Rectal smooth muscle tissue (tissue), 1 donor: ENCODE results near the gene KIAA1549.
"Not testable (repeated sequence)": the region's sequence is repeated elsewhere in the genome, so short reads cannot be mapped to it uniquely, and the experiment has no call there.

Experiments
- H3K27ac ChIP-seq: one replicate; pipeline ENCODE4 v1.7.0; 2013; ENCODE audit warnings: low read depth, low read length, inconsistent platforms
- H3K27me3 ChIP-seq: one replicate; pipeline ENCODE4 v1.7.0; 2013; ENCODE audit warnings: low read length; ENCODE audit not compliant: control insufficient read depth, insufficient read depth
- H3K36me3 ChIP-seq: one replicate; pipeline ENCODE4 v1.7.0; 2013; ENCODE audit warnings: low read length; ENCODE audit not compliant: control insufficient read depth, insufficient read depth
- H3K4me1 ChIP-seq: one replicate; pipeline ENCODE4 v1.7.0; 2013; ENCODE audit warnings: low read length; ENCODE audit not compliant: control insufficient read depth, insufficient read depth
- H3K4me3 ChIP-seq: one replicate; pipeline ENCODE4 v1.7.0; 2013; ENCODE audit warnings: low read length
- H3K9ac ChIP-seq: one replicate; pipeline ENCODE4 v1.7.0; 2013; ENCODE audit warnings: low read length

Gene KIAA1549

DNA sequence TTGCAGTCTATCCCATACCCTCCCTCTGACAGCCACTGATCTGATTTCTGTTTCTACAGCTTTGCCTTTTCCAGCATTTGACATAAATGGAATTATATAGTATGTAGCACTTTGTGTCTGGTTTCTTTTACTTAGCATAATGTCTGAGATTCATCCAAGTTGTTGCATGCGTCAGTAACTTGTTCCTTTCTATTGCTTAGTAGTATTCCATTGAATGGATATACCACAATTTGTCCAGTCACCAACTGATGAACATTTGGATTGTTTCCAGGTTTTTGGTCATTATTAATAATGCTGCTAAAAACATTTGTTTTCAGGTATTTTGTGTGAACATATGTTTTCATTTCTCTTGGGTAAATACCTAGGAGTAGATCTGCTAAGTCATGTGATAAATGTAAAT is 6.5 kb upstream of the KIAA1549 start:
- no peaks in the 10 kb centered on the region for H3K4me1 ChIP-seq

DNA sequence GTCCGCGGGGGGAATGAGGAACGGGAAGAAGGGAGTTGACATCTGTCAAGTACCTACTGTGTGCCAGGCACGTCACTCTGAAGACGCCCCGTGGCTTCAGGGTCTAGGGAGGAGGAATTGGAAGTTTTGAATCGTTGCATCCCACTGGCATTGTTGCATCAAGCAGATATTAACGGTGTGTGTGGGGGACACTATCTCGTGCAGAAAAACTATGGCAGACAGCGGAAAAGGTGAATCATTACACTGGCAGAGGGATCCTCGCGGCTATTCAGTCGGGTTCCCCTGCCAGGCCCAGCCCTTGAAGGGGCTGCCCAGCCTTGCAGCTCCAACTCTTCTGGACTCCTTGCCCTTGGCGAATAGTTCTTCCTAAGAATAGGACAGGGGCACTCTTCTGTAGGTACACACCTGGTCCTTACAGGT is 1.0 kb upstream of the KIAA1549 start:
- Histone ChIP-seq H3K36me3 (no peaks in the 10 kb centered on the region), H3K27me3 (no peaks in the 10 kb centered on the region), H3K4me1 (peaks cover 7% of the 10 kb centered on the region), H3K4me3 (peak overlapping the region; percentile 62), H3K27ac (no peak overlapping the region), H3K9ac (no peak overlapping the region)

More for the DNA sequence above, 6.5 kb upstream of the KIAA1549 start:
- Histone ChIP-seq H3K36me3 (no peaks in the 10 kb centered on the region), H3K9ac (no peak overlapping the region), H3K4me3 (no peak overlapping the region), H3K27ac (no peak overlapping the region), H3K27me3 (no peaks in the 10 kb centered on the region)

DNA sequence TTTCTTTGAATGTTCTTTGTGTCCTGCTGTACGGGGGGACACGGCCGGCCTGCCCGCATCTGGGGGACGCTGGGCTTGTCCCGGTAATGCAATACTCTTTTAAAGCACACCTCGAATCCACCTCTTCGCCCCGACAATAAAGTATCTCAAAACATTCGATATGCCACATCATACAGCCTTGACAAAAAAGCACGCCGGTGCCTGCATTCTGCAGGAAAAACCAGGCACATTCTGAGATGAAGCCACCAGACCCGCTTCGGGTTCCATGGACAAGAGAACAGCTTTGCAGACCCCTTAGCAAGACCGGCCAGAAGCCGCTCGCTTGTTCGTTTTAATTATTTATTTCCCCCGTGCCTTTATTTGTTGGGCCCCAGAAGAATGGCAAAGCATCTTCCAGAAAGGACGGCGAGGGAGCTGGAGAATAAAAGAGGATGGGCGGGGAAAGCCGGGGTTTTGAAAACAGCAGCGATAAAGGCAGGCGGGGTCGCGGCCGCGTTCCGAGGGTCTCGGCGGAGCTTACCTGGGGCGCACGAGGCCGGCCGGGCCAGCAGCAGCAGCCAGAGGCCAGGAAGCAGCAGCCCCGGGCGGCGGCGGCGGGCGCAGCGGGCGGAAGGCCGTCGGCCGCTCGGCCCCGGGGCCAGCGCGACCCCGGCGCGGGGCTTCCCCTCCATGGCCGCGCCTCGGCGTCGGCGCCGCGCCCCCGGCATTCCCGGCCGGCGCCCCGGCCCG is 462 bp downstream of the KIAA1549 start:
- Histone ChIP-seq H3K4me1 (peaks cover 7% of the 10 kb centered on the region), H3K36me3 (no peaks in the 10 kb centered on the region), H3K9ac (no peak overlapping the region), H3K27me3 (no peaks in the 10 kb centered on the region), H3K4me3 (peak overlapping the region; percentile 59), H3K27ac (no peak overlapping the region)

GRCh38 chr7:138979988-138980562 is 1.1 kb downstream of the KIAA1549 start:
- Histone ChIP-seq H3K9ac (no peak overlapping the region), H3K36me3 (no peaks in the 10 kb centered on the region), H3K27me3 (no peaks in the 10 kb centered on the region), H3K27ac (no peak overlapping the region), H3K4me1 (peaks cover 7% of the 10 kb centered on the region), H3K4me3 (peak overlapping the region; percentile 59)

DNA sequence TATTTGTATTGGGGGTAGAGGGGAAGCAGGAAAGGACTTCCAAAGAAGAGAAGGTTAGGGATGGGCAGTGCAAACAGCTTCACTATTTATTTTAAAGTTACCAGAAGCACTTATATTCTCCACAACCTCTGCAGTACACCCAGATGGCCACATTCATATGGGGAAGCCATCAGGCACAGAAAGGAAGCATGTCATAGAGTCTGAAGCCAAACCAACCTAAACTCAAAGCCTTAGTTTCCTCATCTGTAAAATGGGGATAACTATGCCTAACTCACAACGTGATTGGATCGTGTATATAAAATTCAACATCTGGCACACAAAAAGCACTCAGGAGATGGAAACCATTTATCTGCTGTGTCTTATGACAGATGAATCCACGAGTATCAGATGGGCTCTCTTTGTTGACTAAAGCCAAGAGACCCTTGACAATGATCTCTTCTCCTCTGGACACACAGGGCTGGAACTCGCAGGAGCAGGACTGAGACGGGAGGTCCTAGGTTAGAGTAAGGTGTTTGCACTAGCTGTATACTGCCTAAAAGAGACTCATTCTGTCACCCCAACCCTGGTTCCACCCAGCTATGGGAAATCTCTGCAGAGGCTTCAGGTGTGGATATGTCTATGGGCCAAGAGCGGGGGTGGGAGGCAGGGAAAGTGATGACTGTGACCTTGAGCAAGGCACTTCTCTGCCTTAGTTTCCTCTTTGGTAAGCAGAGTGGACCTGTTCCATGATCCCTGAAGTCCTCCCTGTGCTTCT is 1.8 kb downstream of the KIAA1549 start:
- Histone ChIP-seq H3K27me3 (no peaks in the 10 kb centered on the region), H3K4me1 (peaks cover 7% of the 10 kb centered on the region), H3K36me3 (no peaks in the 10 kb centered on the region), H3K9ac (no peak overlapping the region), H3K4me3 (no peak overlapping the region), H3K27ac (no peak overlapping the region)

DNA sequence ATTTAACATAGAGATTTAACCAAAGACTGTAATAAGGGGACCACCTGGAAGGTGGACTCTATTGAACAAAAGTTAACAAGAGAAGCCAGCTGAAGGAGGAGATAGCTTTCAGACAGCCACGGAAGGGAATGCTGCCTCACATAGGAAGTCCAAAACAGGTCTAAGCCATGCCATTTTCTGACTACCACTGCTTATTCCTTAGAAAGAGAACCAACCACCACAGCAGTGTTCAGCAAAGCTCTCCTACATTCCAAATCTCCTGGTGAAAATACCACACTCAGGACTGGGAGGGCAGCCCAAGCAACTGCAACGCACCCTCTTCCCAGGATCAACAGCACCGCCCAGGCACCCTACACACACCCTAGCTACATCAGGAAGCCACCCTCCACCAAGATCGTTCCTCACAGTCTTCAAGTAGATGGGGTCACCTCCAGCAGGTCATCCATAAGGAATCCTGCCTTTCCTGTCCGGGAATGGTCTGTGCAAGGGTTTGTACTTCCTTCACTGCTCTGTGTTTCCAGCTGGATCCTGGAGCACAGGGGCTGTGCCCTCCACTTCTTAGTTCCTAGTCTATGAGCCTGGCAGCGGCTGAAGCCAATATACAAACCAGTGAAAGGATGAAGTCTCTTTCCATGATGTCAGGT is 2.5 kb downstream of the KIAA1549 start:
- Histone ChIP-seq H3K4me3 (no peak overlapping the region), H3K27me3 (no peaks in the 10 kb centered on the region), H3K27ac (no peak overlapping the region), H3K36me3 (no peaks in the 10 kb centered on the region), H3K9ac (no peak overlapping the region), H3K4me1 (peaks cover 7% of the 10 kb centered on the region)

DNA sequence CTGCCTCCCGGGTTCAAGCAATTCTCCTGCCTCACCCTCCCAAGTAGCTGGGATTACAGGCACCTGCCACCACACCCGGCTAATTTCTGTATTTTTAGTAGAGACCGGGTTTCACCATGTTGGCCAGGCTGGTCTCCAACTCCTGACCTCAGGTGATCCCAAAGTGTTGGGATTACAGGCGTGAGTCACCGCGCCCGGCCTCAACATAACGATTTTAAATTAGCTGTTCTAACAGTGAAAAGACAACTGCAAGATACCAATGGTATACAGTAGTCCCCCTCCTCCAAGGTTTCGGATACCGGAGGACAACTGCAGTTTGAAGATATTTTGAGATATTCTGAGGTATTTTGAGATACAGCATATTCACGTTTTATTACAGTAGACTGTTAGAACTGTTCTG is 5.0 kb downstream of the KIAA1549 start:
- H3K27ac ChIP-seq, H3K4me3 ChIP-seq, H3K9ac ChIP-seq, H3K36me3 ChIP-seq, H3K27me3 ChIP-seq, H3K4me1 ChIP-seq: not testable (repeated sequence)

DNA sequence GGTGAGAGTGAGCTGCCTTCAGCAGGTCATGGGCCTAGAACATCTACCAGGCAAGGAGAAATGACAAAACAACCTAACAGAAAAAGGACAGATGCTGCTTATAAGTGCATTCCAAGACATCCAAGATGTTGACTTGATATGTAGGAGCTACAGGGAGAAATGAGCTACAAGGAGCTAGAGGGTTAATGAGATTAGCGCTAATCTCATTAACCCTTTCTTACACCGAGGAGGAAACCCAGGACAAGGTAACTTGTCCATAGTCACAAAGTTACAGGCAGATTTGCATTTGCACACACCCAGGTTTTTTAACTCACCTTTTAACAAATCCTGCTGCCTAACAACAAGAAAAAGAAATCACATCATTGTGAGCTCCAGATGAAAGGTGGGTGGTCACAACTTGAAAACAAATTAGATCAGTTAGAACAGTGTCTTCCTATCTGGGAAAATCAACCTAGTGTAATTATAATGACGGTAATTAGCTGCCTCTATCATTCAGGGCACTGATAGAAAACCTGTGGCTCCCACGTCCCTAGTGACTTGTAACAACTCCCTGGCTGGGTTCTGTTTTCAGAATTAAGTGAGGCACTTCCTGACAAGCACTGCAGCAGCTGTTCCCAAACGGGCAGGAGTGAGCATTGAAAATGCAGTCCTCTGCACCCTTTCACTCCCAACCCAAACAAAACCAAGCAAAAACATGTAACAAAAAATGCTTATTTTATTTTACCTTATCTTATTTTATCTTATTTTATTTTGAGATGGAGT is 5.7 kb downstream of the KIAA1549 start:
- peaks cover 7% of the 10 kb centered on the region for H3K4me1 ChIP-seq
- H3K4me3 ChIP-seq = no peak overlapping the region
- H3K9ac ChIP-seq = no peak overlapping the region
- H3K27ac ChIP-seq = no peak overlapping the region
- H3K36me3 ChIP-seq = no peaks in the 10 kb centered on the region
- H3K27me3 ChIP-seq = no peaks in the 10 kb centered on the region

DNA sequence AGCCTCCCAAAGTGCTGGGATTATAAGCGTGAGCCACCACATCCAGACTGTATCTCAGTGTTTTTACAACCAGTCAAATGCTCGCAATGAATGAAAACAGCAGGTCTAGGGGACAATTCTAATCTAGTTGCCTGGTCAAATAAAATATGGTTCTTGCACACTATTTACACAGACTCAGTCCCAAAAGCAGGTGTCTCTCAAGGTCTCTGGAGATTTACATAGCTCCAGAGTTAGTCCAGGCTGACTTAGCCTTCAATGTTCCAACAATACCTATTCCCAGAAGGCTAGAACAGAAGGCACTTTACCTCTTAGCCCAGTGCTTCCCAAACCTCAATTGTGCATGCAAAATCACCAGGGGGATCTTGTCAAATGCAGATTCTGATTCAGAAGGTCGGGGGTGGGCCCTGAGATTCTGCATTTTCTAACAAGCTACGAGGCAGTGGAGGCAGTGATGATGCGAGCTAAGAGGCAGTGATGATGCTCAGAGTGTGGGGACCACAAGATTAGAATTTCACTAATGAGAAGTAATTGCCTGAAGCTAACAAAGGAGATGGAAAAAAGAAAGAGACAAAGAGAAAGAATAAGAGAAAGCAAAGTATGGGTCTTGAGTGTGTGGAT is 6.4 kb downstream of the KIAA1549 start:
- Histone ChIP-seq H3K36me3 (no peaks in the 10 kb centered on the region), H3K4me3 (no peak overlapping the region), H3K9ac (no peak overlapping the region), H3K27ac (no peak overlapping the region), H3K4me1 (peaks cover under 1% of the 10 kb centered on the region), H3K27me3 (no peaks in the 10 kb centered on the region)

DNA sequence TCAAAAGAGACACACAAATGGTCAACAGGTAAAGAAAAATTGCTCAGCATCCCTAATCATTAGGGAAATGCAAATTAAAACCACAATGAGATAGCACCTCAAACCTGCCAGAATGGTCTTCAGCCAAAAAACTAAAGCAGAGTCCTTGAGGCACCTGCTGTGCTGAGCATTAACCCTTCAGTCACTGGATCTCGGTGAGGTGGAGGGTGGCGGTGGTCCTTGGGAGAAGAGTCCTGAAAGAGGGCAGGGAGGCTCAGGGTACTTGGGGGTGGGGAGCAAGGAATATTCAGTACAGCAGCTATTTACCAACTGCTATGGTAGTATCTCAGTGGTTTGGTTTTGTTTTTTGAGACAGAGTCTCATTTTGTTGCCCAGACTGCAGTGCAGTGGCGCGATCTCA is 7.1 kb downstream of the KIAA1549 start:
- H3K27ac ChIP-seq = no peak overlapping the region
- no peaks in the 10 kb centered on the region for H3K27me3 ChIP-seq
- no peaks in the 10 kb centered on the region for H3K4me1 ChIP-seq

GRCh38 chr7:138970952-138971351 is 10.2 kb downstream of the KIAA1549 start:
- H3K36me3 ChIP-seq = no peaks in the 10 kb centered on the region
- H3K27me3 ChIP-seq = no peaks in the 10 kb centered on the region
- no peak overlapping the region for H3K9ac ChIP-seq
- H3K4me3 ChIP-seq = no peak overlapping the region
- H3K4me1 ChIP-seq = no peaks in the 10 kb centered on the region
- H3K27ac ChIP-seq = no peak overlapping the region

More for the DNA sequence above, 7.1 kb downstream of the KIAA1549 start:
- H3K9ac ChIP-seq = no peak overlapping the region
- no peak overlapping the region for H3K4me3 ChIP-seq
- no peaks in the 10 kb centered on the region for H3K36me3 ChIP-seq
